Sigmoid colon (tissue), 7 donors: ENCODE measurements around the gene PLA2G4D. TPM values are rescaled to one million over a fixed set of nuclear protein-coding genes. Genes with fewer than 3 reads are reported as not detected.
A peak's percentile ranks its signal among the peaks of the same experiment; 100 is the strongest.

Source experiments
- DNase-seq: peaks from one replicate; pipeline ENCODE4 v3.0.0-alpha.2; 2019
- H3K27ac ChIP-seq, 4 donors: fragments of 200-600 bp; sonication (generic); one replicate each; pipeline ENCODE4 v1.5.1; 2016 to 2019; ENCODE audit warnings: mild to moderate bottlenecking in 1 of 4
- H3K27me3 ChIP-seq, 3 donors: fragments of 200-600 bp; sonication (generic); one replicate each; pipeline ENCODE4 v1.5.1; 2019; ENCODE audit warnings: mild to moderate bottlenecking in 1 of 3
- H3K36me3 ChIP-seq, 4 donors: fragments of 200-600 bp; sonication (generic); one replicate each; pipeline ENCODE4 v1.5.1; 2016 to 2019
- H3K4me1 ChIP-seq, 4 donors: fragments of 200-600 bp; sonication (generic); one replicate each; pipeline ENCODE4 v1.5.1; 2017 to 2019
- H3K4me3 ChIP-seq, 4 donors: fragments of 200-600 bp; sonication (generic); one replicate each; pipeline ENCODE4 v1.5.1; 2017 to 2019; ENCODE audit warnings: mild to moderate bottlenecking in 2 of 4, moderate library complexity in 1 of 4
- H3K9me3 ChIP-seq, 4 donors: fragments of 200-600 bp in 3 of 4; sonication (generic) in 3 of 4; one replicate each; pipeline versions ENCODE4 v1.5.1 to v1.6.1; 2013 to 2019
- CTCF ChIP-seq, 4 experiments: fragments of 450-650 bp in 3 of 4; fragments of 200-600 bp in 1 of 4; IDR thresholded peaks; one replicate each; pipeline ENCODE4 v1.5.1; 2016 to 2019; ENCODE audit warnings: antibody characterized with exemption in 4 of 4, mild to moderate bottlenecking in 3 of 4, moderate library complexity in 2 of 4
- EP300 ChIP-seq, 4 donors: sonication (generic); formaldehyde crosslinking; IDR thresholded peaks; one replicate each; pipeline ENCODE4 v1.6.1; 2017; ENCODE audit warnings: antibody characterized with exemption in 4 of 4
- POLR2A ChIP-seq, 2 donors: fragments of 450-650 bp; IDR thresholded peaks; one replicate each; pipeline ENCODE4 v1.6.1; 2016; ENCODE audit warnings: antibody characterized with exemption in 2 of 2, mild to moderate bottlenecking in 2 of 2, moderate library complexity in 2 of 2
- POLR2AphosphoS5 ChIP-seq, 4 donors: sonication (generic); formaldehyde crosslinking; IDR thresholded peaks; one replicate each; pipeline ENCODE4 v1.6.1; 2017; ENCODE audit warnings: antibody characterized with exemption in 4 of 4
- WGBS, 2 donors: extraction: QIAGEN DNeasy Blood & Tissue Kit; methylation state at CpG; one replicate each; pipeline ENCODE4 v1.1.7; 2013; 5-methylcytosine and 5-hydroxymethylcytosine counted together
- intact Hi-C: fragments of 100-400 bp; cut with DNase I; formaldehyde crosslinking; loops from one replicate; pipeline ENCODE4 v1.15.1; 2023
- polyA plus RNA-seq, 3 donors: library from polyadenylated mRNA; stranded (reverse); fragments of 200-250 nt; gene quantifications; one replicate each; pipeline ENCODE4 v1.2.3, GENCODE V29; 2013
- total RNA-seq, 4 donors: library from RNA; depleted of rRNA; stranded (reverse); fragments of >200 nt; gene quantifications; one replicate each; pipeline ENCODE4 v1.1.0, GENCODE V29; 2016
- donor health status: healthy with polysubstance abuse.
- donor health status: Bipolar disorder and iron deficiency.
- donor health status: healthy.

PLA2G4D gene
- total and polyA plus RNA-seq, 7 donors = under 0.01 to 0.31 (median 0.28) TPM; not detected in 4

GRCh38 chr15:42140383-42141070 lies 46.2 kb upstream of the PLA2G4D start:
- WGBS, 2 donors = 89 to 90% methylated on average over 8 of the region's 8 CpGs
- Histone ChIP-seq H3K9me3 (no peaks in the 10 kb centered on the region), H3K27me3 (no peaks in the 10 kb centered on the region), H3K4me1 (no peaks in the 10 kb centered on the region), H3K27ac (no peak overlapping the region), H3K4me3 (no peak overlapping the region), H3K36me3 (no peaks in the 10 kb centered on the region)
- intact Hi-C loops = no loop called here
- DNase-seq = peak; percentile 36
- TF ChIP-seq POLR2AphosphoS5 (IDR thresholded peaks at IDR 0.05) (no peak), CTCF (IDR thresholded peaks at IDR 0.05) (no peak), EP300 (IDR thresholded peaks at IDR 0.05) (no peak), POLR2A (IDR thresholded peaks at IDR 0.05) (no peak)

- TF ChIP-seq EP300 (IDR thresholded peaks at IDR 0.05) = no peak
- no peak for TF ChIP-seq CTCF (IDR thresholded peaks at IDR 0.05)
- no peak for TF ChIP-seq POLR2A (IDR thresholded peaks at IDR 0.05)
- H3K4me3 ChIP-seq = no peak overlapping the region
- peak; percentile 46 for DNase-seq
- H3K4me1 ChIP-seq = no peaks in the 10 kb centered on the region
- H3K27me3 ChIP-seq = no peaks in the 10 kb centered on the region
- WGBS, 2 donors = 63 to 81% methylated on average over 6 of the region's 6 CpGs
- no peaks in the 10 kb centered on the region for H3K36me3 ChIP-seq
- H3K27ac ChIP-seq = no peak overlapping the region
- no peaks in the 10 kb centered on the region for H3K9me3 ChIP-seq
- intact Hi-C loops = loop anchor here (2.0 kb wide), 1 partner anchor 151 kb away; no protein-coding TSS in a partner anchor
These were observed 45.2 kb upstream of the PLA2G4D start for GRCh38 chr15:42139596-42139995.

GRCh38 chr15:42138968-42139386 lies 44.6 kb upstream of the PLA2G4D start:
- intact Hi-C loops = loop anchor here (2.0 kb wide), 1 partner anchor 150 kb away; no protein-coding TSS in a partner anchor
- no peaks in the 10 kb centered on the region for H3K4me1 ChIP-seq
- WGBS, 2 donors = 8 to 66% methylated on average over 3 of the region's 3 CpGs
- peak; percentile 30 for DNase-seq
- H3K27me3 ChIP-seq = no peaks in the 10 kb centered on the region
- H3K36me3 ChIP-seq = no peaks in the 10 kb centered on the region
- H3K9me3 ChIP-seq = no peaks in the 10 kb centered on the region
- H3K4me3 ChIP-seq = no peak overlapping the region
- H3K27ac ChIP-seq = no peak overlapping the region
- TF ChIP-seq EP300 (IDR thresholded peaks at IDR 0.05) = no peak
- TF ChIP-seq POLR2AphosphoS5 (IDR thresholded peaks at IDR 0.05) = no peak
- TF ChIP-seq CTCF (IDR thresholded peaks at IDR 0.05) = no peak
- no peak for TF ChIP-seq POLR2A (IDR thresholded peaks at IDR 0.05)

GRCh38 chr15:42138411-42138810 lies 44.0 kb upstream of the PLA2G4D start:
- Histone ChIP-seq H3K27ac (no peak overlapping the region), H3K4me3 (no peak overlapping the region), H3K4me1 (no peaks in the 10 kb centered on the region), H3K36me3 (no peaks in the 10 kb centered on the region), H3K9me3 (no peaks in the 10 kb centered on the region), H3K27me3 (no peaks in the 10 kb centered on the region)
- TF ChIP-seq EP300 (IDR thresholded peaks at IDR 0.05) (no peak), CTCF (IDR thresholded peaks at IDR 0.05) (no peak), POLR2A (IDR thresholded peaks at IDR 0.05) (no peak), POLR2AphosphoS5 (IDR thresholded peaks at IDR 0.05) (no peak)
- intact Hi-C loops = loop anchor here (2.0 kb wide), 1 partner anchor 150 kb away; no protein-coding TSS in a partner anchor
- 89 to 92% methylated on average over 4 of the region's 4 CpGs for WGBS, 2 donors
- peak; percentile 9 for DNase-seq
